ENCODE results near the gene MT1M. TPM values are rescaled to one million over a fixed set of nuclear protein-coding genes. Genes with fewer than 3 reads are reported as not detected.

MT1M gene
- total and polyA plus RNA-seq, 2 experiments from 2014 or later = 1.1 to 4.7 TPM

- peaks cover 9% of the 10 kb centered on the region; the same call in 2 of the 3 replicates for H3K36me3 Mint-ChIP-seq (ENCODE audit: low read depth)
- DNase-seq (ENCODE audit: low spot score) (no peak), ATAC-seq (peak; percentile 3; the same call in 1 of the 3 replicates)
- H3K4me3 Mint-ChIP-seq = peak overlapping the region; percentile 89
- H3K9me2 ChIP-seq (ENCODE audit: insufficient read depth) = no peaks in the 10 kb centered on the region
- H3K4me1 ChIP-seq (ENCODE audit: insufficient read depth) = peaks cover 28% of the 10 kb centered on the region
- peaks cover 46% of the 10 kb centered on the region for H3K27me3 Mint-ChIP-seq (ENCODE audit: insufficient read depth, low read depth, poor library complexity)
- peaks cover 34% of the 10 kb centered on the region for H3K4me1 Mint-ChIP-seq
- peak overlapping the region; percentile 74 for H3K4me2 ChIP-seq
- no peak for TF ChIP-seq STAT1 (IDR thresholded peaks at IDR 0.05; ENCODE audit: unreplicated experiment)
- peak; percentile 45 for TF ChIP-seq EZH2 (IDR thresholded peaks at IDR 0.05; ENCODE audit: low read depth, unreplicated experiment)
- TF ChIP-seq EZH2phosphoT487 (IDR thresholded peaks at IDR 0.05; ENCODE audit: unreplicated experiment) = no peak
- peaks cover 14% of the 10 kb centered on the region; the same call in 1 of the 2 replicates for H3F3A ChIP-seq (replicated peaks; ENCODE audit: low read depth)
- no peaks in the 10 kb centered on the region for H3K36me3 ChIP-seq (ENCODE audit: insufficient read depth)
- peaks cover 86% of the 10 kb centered on the region for H3K27me3 ChIP-seq (ENCODE audit: insufficient read depth)
- H3K79me2 ChIP-seq (replicated peaks; ENCODE audit: insufficient read depth) = no peaks in the 10 kb centered on the region
- H4K20me1 ChIP-seq (replicated peaks; ENCODE audit: insufficient read depth) = no peaks in the 10 kb centered on the region
- H3K27ac ChIP-seq (ENCODE audit: low read depth) = no peak overlapping the region
- H3K9me3 Mint-ChIP-seq = no peaks in the 10 kb centered on the region
- H3K27ac Mint-ChIP-seq = no peak overlapping the region
- H2AFZ ChIP-seq = no peak overlapping the region
- H3K4me3 ChIP-seq = peak overlapping the region; percentile 51
These were observed 23.0 kb upstream of the MT1M start for GRCh38 chr16:56609463-56609921.

GRCh38 chr16:56610017-56610608 is 22.3 kb upstream of the MT1M start:
- H3K9me3 Mint-ChIP-seq = no peaks in the 10 kb centered on the region
- H3K4me1 Mint-ChIP-seq = peaks cover 34% of the 10 kb centered on the region
- Histone ChIP-seq H4K20me1 (replicated peaks; ENCODE audit: insufficient read depth) (no peaks in the 10 kb centered on the region), H3K9me2 (ENCODE audit: insufficient read depth) (no peaks in the 10 kb centered on the region), H2AFZ (no peak overlapping the region), H3K79me2 (replicated peaks; ENCODE audit: insufficient read depth) (no peaks in the 10 kb centered on the region), H3K4me2 (peak overlapping the region; percentile 74), H3K4me1 (ENCODE audit: insufficient read depth) (peaks cover 28% of the 10 kb centered on the region), H3K36me3 (ENCODE audit: insufficient read depth) (no peaks in the 10 kb centered on the region), H3K4me3 (0 out of 2 replicates have a peak overlapping the region, but pooled peaks have one; percentile 19), H3K27ac (ENCODE audit: low read depth) (no peak overlapping the region), H3F3A (replicated peaks; ENCODE audit: low read depth) (peaks cover 14% of the 10 kb centered on the region; the same call in 1 of the 2 replicates), H3K27me3 (ENCODE audit: insufficient read depth) (peaks cover 93% of the 10 kb centered on the region)
- DNase-seq (ENCODE audit: low spot score) (no peak), ATAC-seq (no peak)
- H3K36me3 Mint-ChIP-seq (ENCODE audit: low read depth) = peaks cover 9% of the 10 kb centered on the region; the same call in 2 of the 3 replicates
- TF ChIP-seq CREB1 (CRISPR knock-in tag; IDR thresholded peaks at IDR 0.05; ENCODE audit: low read depth) (no peak), CTCF (conservative IDR thresholded peaks at IDR 0.05; ENCODE audit: low read depth in 2 of 2) (no peak), JUNB (IDR thresholded peaks at IDR 0.05; ENCODE audit: unreplicated experiment) (no peak), ZNF114 (CRISPR knock-in tag; IDR thresholded peaks at IDR 0.05) (no peak), EZH2phosphoT487 (IDR thresholded peaks at IDR 0.05; ENCODE audit: unreplicated experiment) (no peak)
- H3K27ac Mint-ChIP-seq = no peak overlapping the region
- H3K27me3 Mint-ChIP-seq (ENCODE audit: insufficient read depth, low read depth, poor library complexity) = peaks cover 53% of the 10 kb centered on the region
- peak overlapping the region; percentile 89 for H3K4me3 Mint-ChIP-seq

GRCh38 chr16:56610609-56611111 is 21.8 kb upstream of the MT1M start:
- Mint-ChIP-seq H3K4me1 (peaks cover 34% of the 10 kb centered on the region), H3K27ac (no peak overlapping the region), H3K9me3 (no peaks in the 10 kb centered on the region), H3K4me3 (peak overlapping the region; percentile 89), H3K36me3 (ENCODE audit: low read depth) (peaks cover 9% of the 10 kb centered on the region; the same call in 2 of the 3 replicates), H3K27me3 (ENCODE audit: insufficient read depth, low read depth, poor library complexity) (peaks cover 58% of the 10 kb centered on the region)
- Histone ChIP-seq H2AFZ (no peak overlapping the region), H3K27ac (ENCODE audit: low read depth) (no peak overlapping the region), H3F3A (replicated peaks; ENCODE audit: low read depth) (peaks cover 14% of the 10 kb centered on the region; the same call in 1 of the 2 replicates), H3K9me2 (ENCODE audit: insufficient read depth) (no peaks in the 10 kb centered on the region), H3K36me3 (ENCODE audit: insufficient read depth) (no peaks in the 10 kb centered on the region), H3K4me1 (ENCODE audit: insufficient read depth) (peaks cover 28% of the 10 kb centered on the region), H4K20me1 (replicated peaks; ENCODE audit: insufficient read depth) (no peaks in the 10 kb centered on the region), H3K4me2 (peak overlapping the region; percentile 74), H3K4me3 (no peak overlapping the region), H3K27me3 (ENCODE audit: insufficient read depth) (peaks cover 97% of the 10 kb centered on the region), H3K79me2 (replicated peaks; ENCODE audit: insufficient read depth) (no peaks in the 10 kb centered on the region)
- DNase-seq (ENCODE audit: low spot score) (no peak), ATAC-seq (no peak)
- TF ChIP-seq ZNF114 (CRISPR knock-in tag; IDR thresholded peaks at IDR 0.05) (no peak), REST (IDR thresholded peaks at IDR 0.05; ENCODE audit: unreplicated experiment) (no peak), ETS1 (IDR thresholded peaks at IDR 0.05) (0 out of 2 replicates have a peak, but pooled peaks have one; percentile 31)

Data from GM23338 (cell line).